Keratinocyte (primary cell): Measurements from ENCODE around the gene TMEM87B. TPM values are rescaled to one million over a fixed set of nuclear protein-coding genes. Genes with fewer than 3 reads are reported as not detected.

Experiments used
- DNase-seq: peaks from one replicate; pipeline ENCODE4 v3.0.0-alpha.2; 2011; ENCODE audit warnings: low read depth, missing footprints, low spot score
- FAIRE-seq: peaks from 2 replicates; lab custom pipeline; 2011; peaks lifted over from hg19 to GRCh38; lab: Jason Lieb, UNC
- H2AFZ ChIP-seq: 2 replicates; pipeline ENCODE4 v1.6.0; 2012; ENCODE audit warnings: low read length, control low read depth, inconsistent platforms; ENCODE audit not compliant: control insufficient read depth
- H3K27ac ChIP-seq: 2 replicates; pipeline ENCODE4 v1.5.1; 2011; ENCODE audit warnings: low read length; ENCODE audit not compliant: control insufficient read depth, insufficient read depth
- H3K27me3 ChIP-seq: 3 replicates; pipeline ENCODE4 v1.6.0; 2011; ENCODE audit warnings: low read length; ENCODE audit not compliant: control insufficient read depth, insufficient read depth; ENCODE audit errors: extremely low read depth
- H3K36me3 ChIP-seq, 2 experiments: 2 replicates in 1 of 2; 3 replicates in 1 of 2; pipeline ENCODE4 v1.5.1; 2011; ENCODE audit warnings: low read length in 2 of 2, mild to moderate bottlenecking in 1 of 2; ENCODE audit not compliant: control insufficient read depth in 2 of 2, insufficient read depth in 2 of 2; ENCODE audit errors: extremely low read depth in 1 of 2
- H3K4me1 ChIP-seq: 3 replicates; pipeline ENCODE4 v1.5.1; 2011; ENCODE audit warnings: low read length; ENCODE audit not compliant: control insufficient read depth, insufficient read depth; ENCODE audit errors: extremely low read depth
- H3K4me2 ChIP-seq: 3 replicates; pipeline ENCODE4 v1.6.0; 2011; ENCODE audit warnings: low read depth, low read length; ENCODE audit not compliant: control insufficient read depth, insufficient read depth; ENCODE audit errors: extremely low read depth
- H3K4me3 ChIP-seq, 3 experiments: fragments of 200-600 bp in 1 of 3; sonication (generic) in 1 of 3; 2 replicates in 2 of 3; 3 replicates in 1 of 3; pipeline ENCODE4 v1.5.1; 2011 to 2016; ENCODE audit warnings: low read length in 3 of 3, mild to moderate bottlenecking in 3 of 3, control low read depth in 2 of 3, inconsistent platforms in 1 of 3, low read depth in 1 of 3, mixed read lengths in 1 of 3, mixed run types in 1 of 3, moderate library complexity in 1 of 3; ENCODE audit not compliant: control insufficient read depth in 2 of 3, insufficient read depth in 2 of 3; ENCODE audit errors: extremely low read depth in 1 of 3
- H3K79me2 ChIP-seq: 2 replicates; pipeline ENCODE4 v1.6.0; 2012; ENCODE audit warnings: low read length; ENCODE audit not compliant: control insufficient read depth, insufficient read depth
- H3K9ac ChIP-seq: 3 replicates; pipeline ENCODE4 v1.6.0; 2011; ENCODE audit warnings: low read length; ENCODE audit not compliant: control insufficient read depth, insufficient read depth; ENCODE audit errors: extremely low read depth
- H3K9me1 ChIP-seq: 3 replicates; pipeline ENCODE4 v1.6.0; 2011; ENCODE audit warnings: low read length; ENCODE audit not compliant: control insufficient read depth, insufficient read depth; ENCODE audit errors: extremely low read depth
- H3K9me3 ChIP-seq: 2 replicates; pipeline ENCODE4 v1.5.1; 2012; ENCODE audit warnings: low read depth, low read length; ENCODE audit not compliant: control insufficient read depth
- H4K20me1 ChIP-seq: 3 replicates; pipeline ENCODE4 v1.6.0; 2011; ENCODE audit warnings: low read length; ENCODE audit not compliant: control insufficient read depth, insufficient read depth; ENCODE audit errors: extremely low read depth
- EZH2 ChIP-seq: IDR thresholded peaks from one replicate; pipeline ENCODE4 v1.6.1; 2012; ENCODE audit warnings: inconsistent platforms, mild to moderate bottlenecking, low read length, moderate library complexity
- dilution Hi-C: fragments of 300-500 bp; cut with MboI; formaldehyde crosslinking; loops from one replicate; pipeline ENCODE4 v1.7.0; 2020; ENCODE audit warnings: low sequenced_read_pairs; ENCODE audit not compliant: extremely low pct_ligation_motif_present
- polyA plus RNA-seq, 5 experiments: library from polyadenylated mRNA; depleted of rRNA in 3 of 5; stranded (reverse) in 3 of 5; stranded (forward) in 1 of 5; unstranded in 1 of 5; fragments of >200 nt; gene quantifications; 1 replicate in 1 of 5; 2 replicates in 3 of 5; 3 replicates in 1 of 5; pipeline versions ENCODE4 v1.2.1 to v1.2.3, GENCODE V29; 2011 to 2012; ENCODE audit warnings: missing spikeins in 2 of 5, low read depth in 1 of 5, low replicate concordance in 1 of 5
- TF ChIP-seq, protein P1 (sequence below), 3 experiments: IDR thresholded peaks in 1 of 3; conservative IDR thresholded peaks in 1 of 3; optimal IDR thresholded peaks in 1 of 3; 2 replicates in 2 of 3; 3 replicates in 1 of 3; pipeline versions ENCODE3 to v1.5.1; 2011; ENCODE audit warnings: low read length in 3 of 3, mild to moderate bottlenecking in 3 of 3, moderate library complexity in 2 of 3, control low read depth in 1 of 3, inconsistent platforms in 1 of 3; ENCODE audit not compliant: insufficient read depth in 2 of 3; ENCODE audit errors: extremely low read depth in 1 of 3

Gene TMEM87B
- polyA plus RNA-seq, 1 donor (not counting 4 experiments of a cell fraction or from before 2014, with no cell fraction given) = 37.3 TPM

DNA sequence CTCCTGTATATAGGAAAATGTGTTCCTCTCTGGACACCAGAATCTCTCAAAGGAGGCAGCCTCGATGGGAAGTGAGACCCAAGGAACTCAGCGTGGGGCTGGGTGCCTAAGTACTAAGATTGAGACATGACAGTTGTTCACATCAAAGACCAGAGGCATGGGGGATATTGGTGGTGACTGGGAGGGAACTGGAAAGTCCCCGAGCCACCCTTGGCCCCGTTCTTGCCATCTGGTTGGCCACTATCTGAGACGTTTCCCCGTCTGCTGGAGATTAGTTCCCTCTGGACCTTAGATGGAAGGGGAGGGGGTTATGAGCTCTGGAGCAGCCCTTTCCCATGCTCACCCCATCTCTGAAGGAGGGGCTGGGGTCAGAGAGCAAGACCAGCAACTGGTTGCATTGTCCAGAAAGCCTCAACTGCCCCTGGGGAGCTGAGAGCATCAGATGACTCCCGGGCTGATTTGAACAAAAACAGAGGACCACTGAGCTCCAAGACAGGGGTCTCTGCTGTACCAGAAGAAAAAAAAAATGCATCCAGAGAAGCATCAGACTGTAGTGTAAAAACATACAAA, 94.9 kb downstream of the TMEM87B start:
- no peak overlapping the region for H2AFZ ChIP-seq
- H3K27me3 ChIP-seq = peaks cover 5% of the 10 kb centered on the region
- H3K4me3 ChIP-seq = no peak overlapping the region
- H3K9me3 ChIP-seq = no peaks in the 10 kb centered on the region
- no peak for TF ChIP-seq EZH2
- TF ChIP-seq, protein P1, sequence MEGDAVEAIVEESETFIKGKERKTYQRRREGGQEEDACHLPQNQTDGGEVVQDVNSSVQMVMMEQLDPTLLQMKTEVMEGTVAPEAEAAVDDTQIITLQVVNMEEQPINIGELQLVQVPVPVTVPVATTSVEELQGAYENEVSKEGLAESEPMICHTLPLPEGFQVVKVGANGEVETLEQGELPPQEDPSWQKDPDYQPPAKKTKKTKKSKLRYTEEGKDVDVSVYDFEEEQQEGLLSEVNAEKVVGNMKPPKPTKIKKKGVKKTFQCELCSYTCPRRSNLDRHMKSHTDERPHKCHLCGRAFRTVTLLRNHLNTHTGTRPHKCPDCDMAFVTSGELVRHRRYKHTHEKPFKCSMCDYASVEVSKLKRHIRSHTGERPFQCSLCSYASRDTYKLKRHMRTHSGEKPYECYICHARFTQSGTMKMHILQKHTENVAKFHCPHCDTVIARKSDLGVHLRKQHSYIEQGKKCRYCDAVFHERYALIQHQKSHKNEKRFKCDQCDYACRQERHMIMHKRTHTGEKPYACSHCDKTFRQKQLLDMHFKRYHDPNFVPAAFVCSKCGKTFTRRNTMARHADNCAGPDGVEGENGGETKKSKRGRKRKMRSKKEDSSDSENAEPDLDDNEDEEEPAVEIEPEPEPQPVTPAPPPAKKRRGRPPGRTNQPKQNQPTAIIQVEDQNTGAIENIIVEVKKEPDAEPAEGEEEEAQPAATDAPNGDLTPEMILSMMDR (optimal IDR thresholded peaks at IDR 0.05 in 1 of 3, IDR thresholded peaks at IDR 0.05 in 1 of 3, conservative IDR thresholded peaks at IDR 0.05 in 1 of 3; ENCODE audit: extremely low read depth in 1 of 3, insufficient read depth in 2 of 3, low read length in 3 of 3) = no peak
- H3K4me2 ChIP-seq = peak overlapping the region; percentile 19
- H3K79me2 ChIP-seq = no peaks in the 10 kb centered on the region
- no peaks in the 10 kb centered on the region for H3K36me3 ChIP-seq
- FAIRE-seq (no peak), DNase-seq (no peak)
- H3K9ac ChIP-seq = no peak overlapping the region
- no peaks in the 10 kb centered on the region for H3K9me1 ChIP-seq
- peak overlapping the region; percentile 8 for H3K27ac ChIP-seq
- H4K20me1 ChIP-seq = no peaks in the 10 kb centered on the region
- peaks cover 13% of the 10 kb centered on the region for H3K4me1 ChIP-seq
- dilution Hi-C loops = no loop called here

DNA sequence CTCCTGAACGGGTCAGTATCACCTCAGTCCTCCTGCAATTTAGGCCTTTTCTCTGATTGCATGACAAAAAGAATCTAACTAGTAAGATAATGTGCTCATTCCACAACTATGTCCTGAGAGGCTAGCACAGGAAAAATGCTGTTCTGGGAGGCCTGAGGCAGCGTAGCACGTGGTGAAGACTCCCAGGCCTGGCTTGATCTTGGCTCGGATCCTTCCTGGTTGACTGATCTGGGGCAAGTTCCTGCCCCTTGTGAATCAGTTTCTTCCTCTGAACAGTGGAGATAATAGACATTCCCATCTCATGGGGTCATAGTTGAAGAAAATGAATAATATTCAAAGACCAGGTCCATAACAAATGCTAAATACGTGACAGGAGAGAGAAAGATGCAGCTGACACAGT, 95.4 kb downstream of the TMEM87B start:
- Histone ChIP-seq H3K4me2 (peak overlapping the region; percentile 19), H3K27me3 (peaks cover 8% of the 10 kb centered on the region), H3K27ac (peak overlapping the region; percentile 19), H3K4me1 (peaks cover 13% of the 10 kb centered on the region), H2AFZ (peak overlapping the region; percentile 39), H3K9ac (no peak overlapping the region), H3K9me3 (no peaks in the 10 kb centered on the region), H3K79me2 (no peaks in the 10 kb centered on the region), H3K9me1 (no peaks in the 10 kb centered on the region), H3K36me3 (no peaks in the 10 kb centered on the region), H4K20me1 (no peaks in the 10 kb centered on the region), H3K4me3 (no peak overlapping the region)
- FAIRE-seq (peak; percentile 36), DNase-seq (peak; percentile 75)
- dilution Hi-C loops = no loop called here
- TF ChIP-seq, protein P1 (optimal IDR thresholded peaks at IDR 0.05 in 1 of 3, IDR thresholded peaks at IDR 0.05 in 1 of 3, conservative IDR thresholded peaks at IDR 0.05 in 1 of 3; ENCODE audit: extremely low read depth in 1 of 3, insufficient read depth in 2 of 3, low read length in 3 of 3) = no peak
- TF ChIP-seq EZH2 = no peak
